Adipose tissue (tissue), 3 donors: ENCODE measurements around the gene TCHH. TPM values are rescaled to one million over a fixed set of nuclear protein-coding genes. Genes with fewer than 3 reads are reported as not detected.
"Not testable (repeated sequence)": the region's sequence is repeated elsewhere in the genome, so short reads cannot be mapped to it uniquely, and the experiment has no call there.

ENCODE experiments used
- H3K27ac ChIP-seq: one replicate; pipeline ENCODE4 v1.5.1; 2013; ENCODE audit warnings: low read depth, low read length
- WGBS, 3 donors: extraction: QIAGEN DNeasy Blood & Tissue Kit; methylation state at CpG; one replicate each; pipeline ENCODE4 v1.1.7; 2013; 5-methylcytosine and 5-hydroxymethylcytosine counted together
- polyA plus RNA-seq, 3 donors: library from polyadenylated mRNA; stranded (reverse); fragments of 200-250 nt; gene quantifications; one replicate each; pipeline ENCODE4 v1.2.3, GENCODE V29; 2013
- donor health status: healthy with polysubstance abuse.
- donor health status: Bipolar disorder and iron deficiency.
- donor health status: healthy.

Gene TCHH
- polyA plus RNA-seq, 3 donors = 0.05 to 0.90 (median 0.24) TPM

DNA sequence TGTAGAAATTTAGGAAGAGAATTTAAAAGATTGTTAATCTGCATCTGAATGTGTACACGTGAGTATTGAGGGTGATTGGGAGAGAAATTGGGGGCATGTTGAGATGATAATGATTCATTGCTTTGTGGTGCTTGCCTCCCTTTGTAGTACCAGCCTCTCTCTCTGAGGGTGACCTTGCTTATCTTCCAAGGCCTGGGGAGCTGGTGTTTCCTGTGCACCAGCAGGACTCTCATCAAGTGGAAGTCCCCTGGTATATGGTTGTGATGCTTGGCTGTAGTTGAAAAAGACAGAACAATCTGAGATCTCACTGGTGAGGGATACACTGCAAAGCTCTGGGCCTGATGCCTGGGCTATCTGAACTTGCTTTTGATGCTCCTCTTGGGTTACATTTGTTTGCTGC is 30.4 kb downstream of the TCHH start:
- 31 to 48% (median 38%) methylated on average over 1 of the region's 1 CpG for WGBS, 3 donors
- H3K27ac ChIP-seq = no peak overlapping the region

DNA sequence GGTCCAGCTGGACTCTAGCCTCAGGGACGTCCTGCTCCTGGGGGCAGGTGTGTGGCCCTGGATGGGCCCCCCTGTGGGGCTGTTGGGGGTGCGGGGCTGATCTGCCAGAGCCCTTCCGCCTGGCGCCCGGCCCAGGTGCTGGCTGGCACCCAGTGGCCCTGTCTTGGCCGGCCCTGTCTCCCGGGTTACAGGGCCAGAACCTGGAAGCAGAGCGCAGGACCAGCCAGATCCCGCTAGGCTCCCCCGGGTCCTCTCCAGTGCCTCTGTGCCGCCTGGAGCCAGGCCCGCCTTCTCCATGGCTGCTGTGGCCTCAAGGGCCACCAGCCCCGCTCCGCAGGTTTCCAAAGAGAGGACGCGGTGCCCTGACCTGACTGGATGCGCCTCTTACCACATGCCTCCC is 34.2 kb downstream of the TCHH start:
- WGBS, 3 donors = 89 to 93% (median 92%) methylated on average over 9 to 17 of the region's 17 CpGs
- not testable (repeated sequence) for H3K27ac ChIP-seq

DNA sequence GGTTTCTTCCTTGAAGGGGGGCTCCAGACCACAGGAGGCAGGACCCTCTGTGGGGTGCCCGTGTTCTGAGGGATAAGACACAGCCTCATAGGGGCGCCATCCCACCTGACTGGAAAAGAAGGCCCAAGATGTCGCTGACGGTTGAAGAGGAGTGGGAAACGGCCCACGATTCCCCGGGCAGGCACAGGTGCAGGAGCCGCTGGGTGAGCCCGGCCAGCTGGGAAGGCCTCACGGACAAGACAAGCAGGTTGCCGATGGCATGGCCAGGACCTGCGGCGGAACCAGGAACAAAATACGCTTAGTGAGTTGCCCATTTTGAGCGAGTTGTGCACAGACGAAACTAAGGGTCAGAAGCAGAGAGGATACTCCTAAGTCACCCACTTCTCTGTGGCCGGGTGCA is 34.8 kb downstream of the TCHH start:
- H3K27ac ChIP-seq = not testable (repeated sequence)
- WGBS, 3 donors = 86 to 90% (median 89%) methylated on average over 16 to 17 of the region's 17 CpGs

DNA sequence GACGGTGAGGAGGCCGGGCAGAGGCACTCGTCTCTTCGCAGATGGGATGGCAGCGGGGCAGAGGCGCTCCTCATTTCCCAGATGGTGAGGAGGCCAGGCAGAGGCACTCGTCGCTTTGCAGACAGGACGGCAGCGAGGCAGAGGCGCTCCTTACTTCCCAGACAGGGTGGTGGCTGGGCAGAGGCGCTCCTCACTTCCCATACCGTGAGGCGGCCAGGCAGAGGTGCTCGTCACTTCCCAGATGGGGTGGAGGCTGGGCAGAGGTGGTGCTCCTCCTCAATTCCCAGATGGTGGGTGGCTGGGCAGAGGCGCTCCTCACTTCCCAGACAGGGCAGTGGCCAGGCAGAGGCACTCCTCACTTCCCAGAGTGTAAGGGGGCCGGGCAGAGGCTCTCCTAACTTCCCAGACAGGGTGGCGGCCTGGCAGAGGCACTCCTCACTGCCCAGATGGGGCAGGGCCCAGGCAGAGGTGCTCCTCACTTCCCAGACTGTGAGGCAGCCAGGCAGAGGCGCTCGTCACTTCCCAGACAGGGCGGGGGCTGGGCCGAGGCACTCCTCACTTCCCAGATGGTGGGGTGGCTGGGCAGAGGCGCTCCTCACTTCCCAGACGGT is 36.3 kb downstream of the TCHH start:
- WGBS, 3 donors = 80 to 88% (median 88%) methylated on average over 20 to 24 of the region's 24 CpGs

DNA sequence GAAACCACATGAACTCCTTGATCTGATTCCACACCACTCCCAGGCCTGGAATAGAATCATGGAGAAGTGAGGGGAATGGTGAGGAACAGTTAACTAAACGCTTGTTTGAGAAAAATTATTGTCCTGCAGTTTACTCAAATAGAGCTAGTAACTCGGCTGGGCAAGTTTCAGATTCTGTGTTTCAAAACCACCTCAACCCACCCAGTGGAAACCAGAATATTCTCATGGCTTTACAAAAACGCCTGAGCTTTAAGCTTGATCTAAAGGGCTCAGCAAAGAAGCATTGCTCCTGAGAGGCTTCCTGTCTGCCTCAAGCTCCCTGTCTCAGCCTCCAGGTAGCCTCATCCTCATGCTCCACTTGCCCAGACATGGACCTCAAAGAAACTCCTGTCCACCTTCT is 42.9 kb downstream of the TCHH start:
- WGBS, 3 donors = 66 to 82% (median 77%) methylated on average over 3 of the region's 3 CpGs
- no peak overlapping the region for H3K27ac ChIP-seq

More for the DNA sequence above, 36.3 kb downstream of the TCHH start:
- no peak overlapping the region for H3K27ac ChIP-seq

DNA sequence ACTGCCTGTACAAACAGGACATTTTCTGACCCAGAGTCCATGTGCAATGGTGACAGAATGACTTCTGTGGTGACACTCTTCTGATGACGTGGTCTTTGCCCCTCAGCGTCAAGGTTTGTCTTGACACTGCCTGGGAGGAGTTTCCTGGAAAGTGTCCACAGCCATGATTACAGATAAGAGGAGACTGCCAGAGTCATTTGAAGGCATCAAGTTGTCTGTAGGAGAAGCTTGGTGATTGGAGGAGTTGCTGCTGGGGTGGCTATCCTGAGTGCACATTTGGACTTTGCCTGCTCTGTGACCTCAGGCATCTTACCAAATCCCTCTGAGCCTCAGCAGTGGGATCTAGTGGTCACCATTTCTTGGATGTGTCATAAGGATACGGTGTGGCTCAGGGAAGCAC is 44.1 kb downstream of the TCHH start:
- 69 to 84% (median 79%) methylated on average over 3 of the region's 3 CpGs for WGBS, 3 donors
- H3K27ac ChIP-seq = no peak overlapping the region

DNA sequence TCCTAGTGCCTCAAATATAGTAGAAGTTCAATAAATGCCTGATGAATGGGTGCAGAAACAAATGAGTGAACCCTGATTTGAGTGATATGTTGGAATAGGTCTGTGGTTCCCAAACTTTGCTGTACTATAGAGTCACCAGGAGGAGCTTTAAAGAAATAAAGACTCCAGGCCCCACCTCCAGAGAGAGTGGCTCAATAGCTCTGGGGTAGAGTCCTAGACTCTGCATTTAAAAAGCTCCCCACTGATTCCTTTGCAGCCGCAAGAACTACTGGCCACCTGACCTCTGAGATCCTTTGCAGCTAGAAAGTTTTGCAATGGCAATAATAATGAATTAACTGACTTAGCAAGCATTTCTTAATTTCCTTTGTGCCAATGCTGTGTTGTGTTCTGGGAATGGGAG is 47.3 kb downstream of the TCHH start:
- H3K27ac ChIP-seq = no peak overlapping the region
- 67 to 79% (median 69%) methylated on average over 1 of the region's 1 CpG for WGBS, 3 donors

DNA sequence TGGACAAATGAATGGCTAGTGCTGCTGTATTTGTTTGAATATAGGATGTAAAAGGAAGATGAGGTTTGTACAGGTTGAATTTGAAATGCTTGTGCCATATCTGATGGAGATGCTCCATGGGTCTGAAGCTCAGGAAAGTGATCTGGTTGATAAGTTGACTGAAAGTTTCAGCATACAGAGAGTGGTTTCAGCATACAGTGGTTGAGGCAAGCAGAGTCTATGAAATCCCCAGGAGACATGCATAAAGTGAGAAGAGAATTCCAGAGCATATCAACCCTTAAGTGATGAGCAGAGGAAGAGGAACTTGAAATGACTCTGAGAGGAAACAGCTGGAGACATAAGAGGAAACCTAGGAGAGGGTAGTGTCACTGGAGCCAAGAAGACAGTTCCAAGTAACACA is 48.1 kb downstream of the TCHH start:
- no peak overlapping the region for H3K27ac ChIP-seq

DNA sequence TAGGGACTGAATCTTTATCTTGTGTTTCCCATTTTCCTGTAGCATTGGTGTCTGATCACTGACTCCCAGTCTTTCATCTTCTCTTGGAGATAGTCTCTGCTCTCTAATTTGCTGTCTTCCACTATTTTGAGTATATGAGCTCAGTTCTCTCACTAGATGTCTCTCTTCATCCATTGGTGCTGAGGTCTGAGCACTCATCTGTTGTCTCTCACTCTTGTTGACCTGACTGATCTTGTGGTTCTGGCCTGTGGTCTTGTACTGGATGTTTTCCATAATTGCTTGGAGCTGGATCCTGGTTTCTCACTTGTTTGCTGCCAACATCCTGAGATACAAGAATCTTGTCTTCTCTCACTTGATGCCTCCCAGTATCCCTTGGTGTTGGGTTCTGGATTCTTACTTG is 53.3 kb downstream of the TCHH start:
- no peak overlapping the region for H3K27ac ChIP-seq

Other genes starting within 250 kb of the TCHH start
- 10 to 100 TPM; 10.7 to 14.4 (median 13.4) TPM for gene THEM4, start 205.9 kb downstream of the TCHH start, polyA plus RNA-seq
- gene S100A10, start 121.6 kb downstream of the TCHH start, polyA plus RNA-seq = 1,000 to 10,000 TPM in 1 of 3 donors, 100 to 1,000 TPM in 1, 10 to 100 TPM in 1; 77.9 to 1,006 (median 392) TPM
- 1,000 to 10,000 TPM in 2 of 3 donors, 100 to 1,000 TPM in 1; 254 to 1,637 (median 1,229) TPM for gene S100A11, start 78.4 kb downstream of the TCHH start, polyA plus RNA-seq
- not detected for gene TCHHL1, start 26.4 kb downstream of the TCHH start, polyA plus RNA-seq
- gene RPTN, start 43.8 kb upstream of the TCHH start, polyA plus RNA-seq = not detected
- under 1 TPM in 1 of 3 donors, not detected in 2; 0.01 TPM for gene HRNR, start 108.7 kb upstream of the TCHH start, polyA plus RNA-seq
- gene FLG, start 209.8 kb upstream of the TCHH start, polyA plus RNA-seq = under 1 TPM in 2 of 3 donors, not detected in 1; 0.01 to 0.03 TPM
- gene FLG2, start 244.6 kb upstream of the TCHH start, polyA plus RNA-seq = under 1 TPM in 1 of 3 donors, not detected in 2; 0.01 TPM